ENCODE measurements around the gene INSRR. TPM values are rescaled to one million over a fixed set of nuclear protein-coding genes. Genes with fewer than 3 reads are reported as not detected.

Gene INSRR
- total and polyA plus RNA-seq, 2 of the 8 experiments (the other 6 are each of a cell fraction or from before 2014, with no cell fraction given): 0.02 TPM; not detected in 1

- H4K91ac ChIP-seq (replicated peaks; ENCODE audit: insufficient read length, low read length): peak overlapping the region; percentile 2
- H3K27me3 ChIP-seq (replicated peaks in 1 of 4; ENCODE audit: control insufficient read depth in 3 of 4, extremely low read depth in 1 of 4, insufficient read depth in 3 of 4, low read length in 3 of 4): peaks cover 8 to 64% (median 50%) of the 10 kb centered on the region in 4 experiments
- H3K56ac ChIP-seq (replicated peaks; ENCODE audit: insufficient read length, low read depth, low read length): no peak overlapping the region
- H3K18ac ChIP-seq (ENCODE audit: extremely low read depth, low read length): no peak overlapping the region
- CTCF ChIA-PET (ENCODE audit: partially characterized antibody): interaction anchor here (0.6 to 31.4 kb wide), 25 partner anchors 10 to 270 kb away, joined by 3 to 719 read pairs (median 6); partner anchors contain the start of genes INSRR, LRRC71, NTRK1 and PRCC
- H2BK15ac ChIP-seq (ENCODE audit: low read length): no peak overlapping the region
- H3K9ac ChIP-seq (replicated peaks in 1 of 4; ENCODE audit: extremely low read depth in 1 of 4, low read depth in 3 of 4, low read length in 3 of 4): no peak overlapping the region
- no peak overlapping the region for H3K4ac ChIP-seq (replicated peaks; ENCODE audit: insufficient read length, low read depth, low read length)
- H3K23me2 ChIP-seq (ENCODE audit: low read depth, low read length): peaks cover 2% of the 10 kb centered on the region; the same call in 1 of the 2 replicates
- H3K79me1 ChIP-seq (ENCODE audit: low read depth, low read length): no peaks in the 10 kb centered on the region
- H3K4me3 ChIP-seq (ENCODE audit: extremely low read depth in 1 of 4, insufficient read depth in 2 of 4, low read depth in 3 of 4, low read length in 4 of 4): no peak overlapping the region
- H2BK12ac ChIP-seq (ENCODE audit: low read depth, low read length): peak overlapping the region; percentile 71; the same call in 1 of the 2 replicates
- H3K79me2 ChIP-seq (ENCODE audit: control insufficient read depth in 1 of 2, insufficient read depth in 2 of 2, low read length in 2 of 2): no peaks in the 10 kb centered on the region
- FAIRE-seq (peak; percentile 62), DNase-seq (ENCODE audit: low read depth in 1 of 2, low spot score in 2 of 2) (peak; percentile 65 to 92)
- H4K8ac ChIP-seq (ENCODE audit: extremely low read depth, insufficient read depth, low read length): 0 out of 2 replicates have a peak overlapping the region, but pooled peaks have one; percentile 7
- no peaks in the 10 kb centered on the region for H3K9me3 ChIP-seq (ENCODE audit: insufficient read depth in 2 of 2, low read depth in 1 of 2, low read length in 1 of 2)
- peaks cover 5 to 32% (median 14%) of the 10 kb centered on the region in 4 experiments for H3K4me1 ChIP-seq (replicated peaks in 1 of 4; ENCODE audit: control insufficient read depth in 3 of 4, insufficient read depth in 4 of 4, low read length in 3 of 4)
- peak overlapping the region in 1 of 2 experiments; percentile 12; a peak in 1 of 4 replicates for H3K4me2 ChIP-seq (ENCODE audit: insufficient read depth in 1 of 2, low read depth in 2 of 2, low read length in 2 of 2)
- no peak overlapping the region for H2BK5ac ChIP-seq (ENCODE audit: low read depth, low read length)
- no peak overlapping the region for H3K27ac ChIP-seq (ENCODE audit: low read depth, low read length)
- no peaks in the 10 kb centered on the region for H3K36me3 ChIP-seq (ENCODE audit: control insufficient read depth in 2 of 4, insufficient read depth in 4 of 4, low read length in 3 of 4)
- no peaks in the 10 kb centered on the region for H4K20me1 ChIP-seq (replicated peaks in 1 of 2; ENCODE audit: control insufficient read depth in 1 of 2, insufficient read depth in 2 of 2, low read length in 2 of 2)
- H2BK120ac ChIP-seq (replicated peaks; ENCODE audit: low read depth, low read length): no peak overlapping the region
- H3K14ac ChIP-seq (ENCODE audit: insufficient read length): no peak overlapping the region
- H2AFZ ChIP-seq (ENCODE audit: low read length): no peak overlapping the region; the same call in 1 of the 2 replicates
- peak overlapping the region; percentile 2; the same call in 1 of the 2 replicates for H2BK20ac ChIP-seq (ENCODE audit: low read length)
- H3K23ac ChIP-seq (ENCODE audit: insufficient read length): no peak overlapping the region
- 46 to 100% methylated on average over 1 to 8 of the region's 8 CpGs for WGBS, 2 experiments (ENCODE audit: extremely low coverage in 1 of 2, insufficient coverage in 1 of 2, insufficient read length in 1 of 2, insufficient replicate concordance in 2 of 2, low coverage in 1 of 2, low lambda C conversion rate in 2 of 2, missing lambda C conversion rate in 1 of 2)
- peak overlapping the region; percentile 8 for H4K5ac ChIP-seq (ENCODE audit: insufficient read length, low read depth, low read length)
- POLR2A ChIA-PET (ENCODE audit: partially characterized antibody): interaction anchor here (0.5 to 2.0 kb wide), 6 partner anchors 10 to 171 kb away, joined by 3 to 5 read pairs (median 4); no protein-coding TSS in a partner anchor
- H2AK5ac ChIP-seq (ENCODE audit: low read depth, low read length): no peak overlapping the region
- TF ChIP-seq NANOG (IDR thresholded peaks at IDR 0.05; ENCODE audit: insufficient read depth, low read depth, low read length, poor library complexity, severe bottlenecking): no peak
- peak; percentile 74 for TF ChIP-seq USF2 (IDR thresholded peaks at IDR 0.05; ENCODE audit: low read length)
- no peak for TF ChIP-seq CBX8 (IDR thresholded peaks at IDR 0.05; ENCODE audit: borderline replicate concordance, low read depth, low read length)
- TF ChIP-seq RNF2 (IDR thresholded peaks at IDR 0.05; ENCODE audit: borderline replicate concordance, low read depth, low read length, missing control alignments, poor library complexity, severe bottlenecking): no peak
- TF ChIP-seq, protein P1, sequence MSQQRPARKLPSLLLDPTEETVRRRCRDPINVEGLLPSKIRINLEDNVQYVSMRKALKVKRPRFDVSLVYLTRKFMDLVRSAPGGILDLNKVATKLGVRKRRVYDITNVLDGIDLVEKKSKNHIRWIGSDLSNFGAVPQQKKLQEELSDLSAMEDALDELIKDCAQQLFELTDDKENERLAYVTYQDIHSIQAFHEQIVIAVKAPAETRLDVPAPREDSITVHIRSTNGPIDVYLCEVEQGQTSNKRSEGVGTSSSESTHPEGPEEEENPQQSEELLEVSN (IDR thresholded peaks at IDR 0.05): no peak
- TF ChIP-seq YY1 (IDR thresholded peaks at IDR 0.05; ENCODE audit: low read depth, low read length): 0 out of 2 replicates have a peak, but pooled peaks have one; percentile 44
- TF ChIP-seq SUZ12 (IDR thresholded peaks at IDR 0.05; ENCODE audit: low read length): no peak
- TF ChIP-seq BACH1 (IDR thresholded peaks at IDR 0.05; ENCODE audit: low read length): no peak
- TF ChIP-seq EGR1 (IDR thresholded peaks at IDR 0.05; ENCODE audit: borderline replicate concordance, low read depth, low read length): 0 out of 2 replicates have a peak, but pooled peaks have one; percentile 32
These were observed 31.1 kb upstream of the INSRR start for GRCh38 chr1:156889802-156890580.
